C4-2B (cell line): Measurements from ENCODE around the gene PITX3.

Experiments
- H3K27ac ChIP-seq: fragments of 450-650 bp; 2 replicates; pipeline ENCODE4 v1.5.1; 2017
- ZFX ChIP-seq: fragments of 450-650 bp; IDR thresholded peaks from 2 replicates; pipeline ENCODE4 v1.6.1; 2017
- TF ChIP-seq, protein P1 (sequence below): fragments of 450-650 bp; conservative IDR thresholded peaks from 2 replicates; pipeline ENCODE4 v1.5.1; 2017; ENCODE audit warnings: mild to moderate bottlenecking

The PITX3 gene

DNA sequence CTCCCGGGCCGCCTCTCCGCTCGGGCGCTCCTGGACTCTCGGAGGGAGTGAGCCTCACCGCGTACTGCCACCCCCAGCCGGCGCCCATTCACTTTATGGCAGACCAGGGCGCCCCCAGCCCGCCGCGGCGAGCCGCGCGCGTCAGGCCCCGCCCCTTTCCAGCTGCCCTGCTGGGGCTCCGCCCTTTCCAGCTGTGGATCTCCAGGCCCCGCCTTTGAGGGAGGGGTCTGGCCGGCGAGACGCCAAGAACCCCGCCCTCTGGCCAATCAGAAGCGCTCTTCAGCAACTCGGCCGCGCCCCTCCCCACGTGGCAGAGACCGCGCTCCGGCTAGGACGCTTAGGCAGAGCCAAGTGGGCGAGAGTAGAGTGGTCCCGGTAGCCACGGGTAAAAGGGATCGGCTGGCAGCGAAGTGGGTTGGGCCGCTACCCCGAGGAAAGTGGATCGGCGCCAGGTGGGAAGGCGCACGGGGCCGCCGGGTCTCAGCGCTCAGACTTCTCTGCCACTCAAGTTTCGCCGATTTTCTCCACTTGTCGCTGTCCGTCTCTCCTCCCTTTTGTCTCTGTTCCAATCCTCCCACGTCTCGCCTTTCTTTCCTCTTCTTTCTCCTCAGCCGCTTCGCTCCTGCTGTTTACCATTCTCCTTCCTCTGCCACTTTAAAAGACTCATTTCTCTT, at the start of gene PITX3:
TSS of gene PITX3 (minus strand) at position 69 of the 674 bp plus-strand sequence. CDS start 9,432 bp downstream, outside the sequence.
- H3K27ac ChIP-seq: no peak within 1 kb of the TSS

DNA sequence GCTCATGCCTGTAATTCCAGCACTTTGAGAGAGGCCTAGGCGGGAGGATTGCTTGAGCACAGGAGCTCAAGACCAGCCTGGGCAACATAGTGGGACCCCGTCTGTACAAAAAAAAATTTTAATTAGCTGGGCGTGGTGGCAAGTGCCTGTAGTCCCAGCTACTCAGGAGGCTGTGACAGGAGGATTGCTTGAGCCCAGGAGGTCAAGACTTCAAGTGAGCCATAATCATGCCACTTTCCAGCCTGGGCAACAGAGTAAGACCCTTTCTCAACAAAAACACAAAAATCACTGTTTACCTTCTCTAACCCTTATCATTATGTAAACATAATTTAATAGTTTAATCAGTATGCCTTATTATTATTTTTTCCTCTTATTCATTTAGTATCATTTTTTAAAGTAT, 48.5 kb upstream of the PITX3 start:
- H3K27ac ChIP-seq: no peak overlapping the region
- no peak for TF ChIP-seq ZFX
- TF ChIP-seq, protein P1, sequence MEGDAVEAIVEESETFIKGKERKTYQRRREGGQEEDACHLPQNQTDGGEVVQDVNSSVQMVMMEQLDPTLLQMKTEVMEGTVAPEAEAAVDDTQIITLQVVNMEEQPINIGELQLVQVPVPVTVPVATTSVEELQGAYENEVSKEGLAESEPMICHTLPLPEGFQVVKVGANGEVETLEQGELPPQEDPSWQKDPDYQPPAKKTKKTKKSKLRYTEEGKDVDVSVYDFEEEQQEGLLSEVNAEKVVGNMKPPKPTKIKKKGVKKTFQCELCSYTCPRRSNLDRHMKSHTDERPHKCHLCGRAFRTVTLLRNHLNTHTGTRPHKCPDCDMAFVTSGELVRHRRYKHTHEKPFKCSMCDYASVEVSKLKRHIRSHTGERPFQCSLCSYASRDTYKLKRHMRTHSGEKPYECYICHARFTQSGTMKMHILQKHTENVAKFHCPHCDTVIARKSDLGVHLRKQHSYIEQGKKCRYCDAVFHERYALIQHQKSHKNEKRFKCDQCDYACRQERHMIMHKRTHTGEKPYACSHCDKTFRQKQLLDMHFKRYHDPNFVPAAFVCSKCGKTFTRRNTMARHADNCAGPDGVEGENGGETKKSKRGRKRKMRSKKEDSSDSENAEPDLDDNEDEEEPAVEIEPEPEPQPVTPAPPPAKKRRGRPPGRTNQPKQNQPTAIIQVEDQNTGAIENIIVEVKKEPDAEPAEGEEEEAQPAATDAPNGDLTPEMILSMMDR: no peak

More for the DNA sequence above, at the start of gene PITX3:
- TF ChIP-seq, protein P1: no peak
- no peak for TF ChIP-seq ZFX

DNA sequence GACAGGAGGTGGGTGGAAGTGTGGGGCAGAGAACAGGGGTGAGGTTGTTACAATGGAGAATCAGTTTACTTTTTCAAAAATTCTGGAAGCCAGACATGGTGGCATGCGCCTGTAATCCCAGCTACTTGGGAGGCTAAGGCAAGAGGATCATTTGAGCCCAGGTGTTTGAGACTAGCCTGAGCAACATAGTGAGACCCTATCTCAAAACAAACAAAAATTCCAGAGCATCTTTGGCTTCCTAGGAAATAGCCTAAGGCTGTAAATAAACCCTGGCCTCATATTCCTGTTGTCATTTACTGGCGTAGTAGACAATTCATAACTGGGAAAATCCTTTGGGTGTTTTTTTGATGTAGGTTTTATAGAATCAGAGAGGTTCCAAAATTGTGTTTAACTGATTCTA, 48.0 kb upstream of the PITX3 start:
- no peak for TF ChIP-seq ZFX
- TF ChIP-seq, protein P1: no peak
- H3K27ac ChIP-seq: no peak overlapping the region

DNA sequence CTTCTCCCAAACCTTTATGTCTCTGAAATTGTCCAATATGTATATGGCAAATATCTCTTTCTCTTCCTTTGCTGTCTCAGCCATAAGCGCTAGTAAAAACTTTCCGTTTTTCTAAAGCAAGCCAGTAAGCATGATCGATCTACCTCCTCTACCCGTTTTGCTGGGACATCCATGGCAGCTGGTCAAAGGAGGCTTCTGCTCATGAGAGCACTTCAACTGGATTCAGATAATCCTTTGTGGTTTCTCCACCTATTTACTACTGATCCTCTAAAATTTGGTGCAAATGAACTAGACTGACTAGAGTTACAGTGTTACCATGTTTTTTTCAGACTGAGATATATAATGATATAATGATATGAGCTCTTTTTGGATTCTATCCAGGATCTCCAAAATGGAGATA, 46.7 kb upstream of the PITX3 start:
- H3K27ac ChIP-seq: no peak overlapping the region
- TF ChIP-seq, protein P1: no peak
- no peak for TF ChIP-seq ZFX

DNA sequence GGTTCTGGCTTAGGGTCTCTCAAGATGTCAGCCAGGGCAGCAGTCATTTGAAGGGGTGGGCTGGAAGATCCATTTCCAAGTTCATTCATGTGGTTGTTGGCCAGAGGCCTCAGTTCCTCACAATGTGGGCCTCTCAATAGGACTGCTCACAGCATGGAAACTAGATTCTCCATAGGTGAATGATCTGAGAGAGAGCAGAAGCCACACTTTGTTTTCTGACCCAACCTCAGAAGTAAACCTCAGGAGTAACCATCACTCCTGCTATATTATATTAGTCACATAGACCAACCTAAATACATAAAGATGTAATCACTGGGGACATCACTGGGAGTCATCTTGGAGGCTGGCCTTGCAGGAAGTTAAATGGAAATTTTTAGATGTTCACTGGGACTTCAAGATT, 46.2 kb upstream of the PITX3 start:
- TF ChIP-seq ZFX: no peak
- TF ChIP-seq, protein P1: no peak
- no peak overlapping the region for H3K27ac ChIP-seq

DNA sequence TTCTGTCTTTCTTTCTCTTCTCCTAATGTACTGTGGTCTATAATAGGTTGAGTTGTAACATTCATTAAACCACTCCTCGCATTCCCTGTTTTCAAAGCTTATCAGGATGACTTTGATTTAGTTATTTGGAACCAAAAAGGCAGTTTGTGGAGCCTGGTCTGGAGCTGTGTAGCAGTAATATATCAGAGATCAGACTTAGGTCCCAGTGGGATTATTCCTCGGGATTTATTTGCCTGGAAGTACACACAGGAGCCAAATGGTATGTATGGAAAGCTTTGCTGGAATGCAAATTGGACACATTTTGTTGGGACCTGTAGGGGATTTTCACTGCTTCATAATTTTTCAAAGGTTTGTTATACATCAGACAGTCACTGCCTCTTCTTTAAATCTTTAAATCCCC, 44.9 kb upstream of the PITX3 start:
- TF ChIP-seq, protein P1: no peak
- no peak for TF ChIP-seq ZFX
- H3K27ac ChIP-seq: no peak overlapping the region

DNA sequence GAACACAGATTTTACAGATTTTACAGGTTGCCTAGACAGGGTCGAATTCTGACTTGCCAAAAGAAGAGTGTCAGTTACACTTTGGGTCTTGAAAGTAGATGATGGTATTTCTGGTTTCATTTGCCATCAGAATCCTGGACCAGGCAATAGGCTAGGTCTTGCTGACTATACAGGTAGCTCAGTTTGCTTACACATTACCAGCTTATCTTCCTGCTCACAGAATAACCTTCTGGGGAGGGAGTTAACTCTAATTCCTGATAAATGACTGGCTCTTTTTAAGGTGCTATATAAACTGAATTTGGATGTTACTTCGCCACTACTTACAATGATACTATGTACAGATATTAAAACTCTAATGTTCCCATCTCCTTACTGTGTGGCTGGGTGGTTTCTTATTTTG, 43.8 kb upstream of the PITX3 start:
- no peak for TF ChIP-seq ZFX
- TF ChIP-seq, protein P1: no peak
- H3K27ac ChIP-seq: no peak overlapping the region
